ENCODE data around the gene NDRG2.

NDRG2 gene

GRCh38 chr14:21033133-21033698 is 8.4 kb upstream of the NDRG2 start:
- no peak for DNase-seq (ENCODE audit: low read depth)

GRCh38 chr14:21032326-21033132 is 7.7 kb upstream of the NDRG2 start:
- no peak for DNase-seq (ENCODE audit: low read depth)

- DNase-seq (ENCODE audit: low read depth), result no peak
Measured at GRCh38 chr14:21030531-21030930, 5.7 kb upstream of the NDRG2 start.

- DNase-seq (ENCODE audit: low read depth), result no peak
Measured at GRCh38 chr14:21029917-21030316, 5.1 kb upstream of the NDRG2 start, which contains the start of gene TPPP2. TPPP2 (plus strand) TSS chr14:21030217; CDS start chr14:21030582, 365 bp downstream.

GRCh38 chr14:21026988-21027315 is 2.1 kb upstream of the NDRG2 start:
- no peak for DNase-seq (ENCODE audit: low read depth)

GRCh38 chr14:21026274-21026987 is 1.6 kb upstream of the NDRG2 start:
- no peak for DNase-seq (ENCODE audit: low read depth)

GRCh38 chr14:21025371-21026273 is 761 bp upstream of the NDRG2 start:
- no peak for DNase-seq (ENCODE audit: low read depth)

GRCh38 chr14:21023817-21024584 is 860 bp downstream of the NDRG2 start:
- DNase-seq (ENCODE audit: low read depth), result no peak

- DNase-seq (ENCODE audit: low read depth), result no peak
Measured at GRCh38 chr14:21023174-21023573, 1.7 kb downstream of the NDRG2 start.

- DNase-seq (ENCODE audit: low read depth), result no peak
Measured at GRCh38 chr14:21022686-21023085, 2.2 kb downstream of the NDRG2 start.

- no peak for DNase-seq (ENCODE audit: low read depth)
Measured at GRCh38 chr14:21020977-21021545, 3.8 kb downstream of the NDRG2 start.

- no peak for DNase-seq (ENCODE audit: low read depth)
Measured at GRCh38 chr14:21019366-21019765, 5.5 kb downstream of the NDRG2 start.

GRCh38 chr14:21018781-21019180 is 6.1 kb downstream of the NDRG2 start:
- DNase-seq (ENCODE audit: low read depth), result no peak

- DNase-seq (ENCODE audit: low read depth), result no peak
Measured at GRCh38 chr14:21018286-21018685, 6.6 kb downstream of the NDRG2 start.

- no peak for DNase-seq (ENCODE audit: low read depth)
Measured at GRCh38 chr14:21017528-21018245, 7.2 kb downstream of the NDRG2 start.

- DNase-seq (ENCODE audit: low read depth), result no peak
Measured at GRCh38 chr14:21016413-21017190, 8.3 kb downstream of the NDRG2 start.

- DNase-seq (ENCODE audit: low read depth), result no peak
Measured at GRCh38 chr14:21015312-21015711, 9.5 kb downstream of the NDRG2 start.

- DNase-seq (ENCODE audit: low read depth), result no peak
Measured at GRCh38 chr14:21014761-21015190, 10.1 kb downstream of the NDRG2 start.

GRCh38 chr14:21011136-21011535 is 13.7 kb downstream of the NDRG2 start:
- DNase-seq (ENCODE audit: low read depth), result no peak

Data from GM04503 (cell line).